Stimulated activated CD4-positive, alpha-beta T cell treated with anti-CD3 and anti-CD28 coated beads, TNF-alpha, amount 100 ng/mL, for 1 hour (primary cell): Measurements from ENCODE around the gene FUT1.
"Not testable (repeated sequence)": the region's sequence is repeated elsewhere in the genome, so short reads cannot be mapped to it uniquely, and the experiment has no call there.

ENCODE experiments used
- DNase-seq, 3 donors: peaks; one replicate each; pipeline ENCODE4 v3.0.0-alpha.2; 2020; ENCODE audit warnings: low read depth in 3 of 3, low spot score in 1 of 3

Gene FUT1

GRCh38 chr19:48768994-48769713 lies 16.7 kb upstream of the FUT1 start:
- DNase-seq: no peak

GRCh38 chr19:48768171-48768753 lies 15.8 kb upstream of the FUT1 start:
- not testable (repeated sequence) for DNase-seq

GRCh38 chr19:48765816-48766215 lies 13.4 kb upstream of the FUT1 start:
- DNase-seq: not testable (repeated sequence)

GRCh38 chr19:48760504-48761205 lies 8.2 kb upstream of the FUT1 start:
- DNase-seq: no peak

- no peak for DNase-seq
These were observed 5.3 kb upstream of the FUT1 start for GRCh38 chr19:48757741-48758144.

GRCh38 chr19:48757089-48757675 lies 4.7 kb upstream of the FUT1 start:
- DNase-seq: no peak

GRCh38 chr19:48756686-48757085 lies 4.2 kb upstream of the FUT1 start:
- DNase-seq: no peak

GRCh38 chr19:48756212-48756611 lies 3.8 kb upstream of the FUT1 start:
- DNase-seq: no peak

- no peak for DNase-seq
These were observed 3.3 kb upstream of the FUT1 start for GRCh38 chr19:48755787-48756186.

- no peak for DNase-seq
These were observed 2.7 kb upstream of the FUT1 start, which contains the start of gene FGF21 for GRCh38 chr19:48755084-48755641. Gene FGF21, plus strand, starts transcription at chr19:48755524. Its CDS starts 713 bp downstream, at chr19:48756237.

- no peak for DNase-seq
These were observed 471 bp downstream of the FUT1 start for GRCh38 chr19:48751845-48752495.

- DNase-seq: no peak
These were observed 1.5 kb downstream of the FUT1 start for GRCh38 chr19:48750771-48751504.

- DNase-seq: no peak
These were observed 2.1 kb downstream of the FUT1 start for GRCh38 chr19:48750351-48750750.

GRCh38 chr19:48749571-48750198 lies 2.8 kb downstream of the FUT1 start:
- DNase-seq: no peak

- no peak for DNase-seq
These were observed 5.5 kb downstream of the FUT1 start, which contains the start of gene IZUMO1 for GRCh38 chr19:48746738-48747575. Gene IZUMO1, minus strand, starts transcription at chr19:48746909. Its CDS starts 1,050 bp downstream, at chr19:48745859.

GRCh38 chr19:48746110-48746509 lies 6.3 kb downstream of the FUT1 start:
- DNase-seq: no peak

- no peak for DNase-seq
These were observed 7.0 kb downstream of the FUT1 start for GRCh38 chr19:48745208-48745995.

GRCh38 chr19:48742096-48742495 lies 10.3 kb downstream of the FUT1 start:
- DNase-seq: no peak
